HG02981 (cell line): ENCODE measurements around the gene MLF2.

Experiments
- ATAC-seq: cut with Tn5 transposase; IDR thresholded peaks from one replicate; pipeline ENCODE4 v1.9.1; 2021; ENCODE audit warnings: mild to moderate bottlenecking, moderate library complexity; ENCODE audit not compliant: unreplicated experiment

The MLF2 gene

DNA sequence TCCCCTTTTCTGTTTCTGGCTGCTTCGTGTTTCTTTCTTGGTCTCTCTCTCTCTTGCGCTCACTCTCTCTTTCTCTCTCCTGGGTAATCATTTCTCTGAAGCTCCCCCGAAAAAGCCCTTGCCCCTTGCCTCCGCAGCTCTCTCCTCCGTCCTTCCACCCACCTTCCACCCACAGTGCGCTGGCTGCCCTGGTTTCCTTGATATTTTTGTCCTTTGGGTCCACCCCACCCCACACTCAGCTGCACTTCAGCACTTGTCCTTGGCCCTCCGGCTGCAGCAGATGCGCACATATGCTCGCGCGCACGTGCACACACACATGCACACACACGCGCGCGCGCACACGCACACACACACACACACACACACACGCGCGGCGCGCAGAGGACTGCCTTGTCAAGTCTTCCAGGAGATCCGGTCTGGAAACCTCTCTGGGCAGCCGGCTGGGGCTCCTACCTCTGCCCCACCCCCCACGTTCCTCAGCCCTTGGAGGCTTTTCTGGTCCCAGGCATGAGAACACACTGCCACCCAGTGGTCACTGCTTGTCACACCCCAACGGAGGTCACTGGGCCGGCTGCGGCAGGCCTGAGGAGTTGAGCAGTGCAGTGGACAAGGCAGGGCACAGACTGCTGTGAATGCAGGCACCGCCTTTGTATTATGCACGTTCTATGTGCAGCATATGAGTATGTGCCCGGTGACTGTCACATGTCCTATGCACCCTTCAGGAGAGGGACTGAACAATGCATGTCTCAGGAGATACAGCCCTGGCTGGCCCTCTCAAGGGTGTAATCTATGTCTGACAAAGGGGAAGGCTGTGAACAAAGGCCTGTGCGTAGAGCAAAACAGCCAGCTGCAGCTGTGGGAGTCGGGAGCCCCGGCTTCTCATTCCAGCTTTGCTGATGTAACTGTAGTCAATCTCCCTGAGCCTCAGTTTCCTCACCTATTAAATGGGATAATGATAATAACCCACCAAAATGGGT is 25.9 kb upstream of the MLF2 start:
- ATAC-seq, result peak; percentile 71

GRCh38 chr12:6778217-6778573 is 25.3 kb upstream of the MLF2 start:
- no peak for ATAC-seq

DNA sequence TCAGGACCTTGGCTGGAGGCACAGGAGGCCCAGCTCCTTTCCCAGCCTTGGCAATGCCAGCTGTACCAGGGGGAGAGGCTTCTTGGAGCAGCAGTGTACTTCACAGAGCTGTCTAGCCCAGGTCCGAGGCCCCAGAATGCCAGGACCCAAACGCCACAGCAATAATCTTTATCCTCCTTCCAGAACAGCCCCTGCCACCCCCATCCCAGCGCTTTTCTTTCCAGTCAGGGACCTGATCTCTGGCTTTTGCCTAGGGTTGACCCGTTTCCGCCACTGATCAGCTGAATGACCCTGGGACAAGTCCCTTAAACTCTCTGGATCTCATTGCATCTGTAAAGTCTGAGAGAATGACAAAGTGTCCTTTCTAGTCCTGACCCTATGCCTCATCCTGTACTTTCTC is 24.4 kb upstream of the MLF2 start:
- no peak for ATAC-seq

DNA sequence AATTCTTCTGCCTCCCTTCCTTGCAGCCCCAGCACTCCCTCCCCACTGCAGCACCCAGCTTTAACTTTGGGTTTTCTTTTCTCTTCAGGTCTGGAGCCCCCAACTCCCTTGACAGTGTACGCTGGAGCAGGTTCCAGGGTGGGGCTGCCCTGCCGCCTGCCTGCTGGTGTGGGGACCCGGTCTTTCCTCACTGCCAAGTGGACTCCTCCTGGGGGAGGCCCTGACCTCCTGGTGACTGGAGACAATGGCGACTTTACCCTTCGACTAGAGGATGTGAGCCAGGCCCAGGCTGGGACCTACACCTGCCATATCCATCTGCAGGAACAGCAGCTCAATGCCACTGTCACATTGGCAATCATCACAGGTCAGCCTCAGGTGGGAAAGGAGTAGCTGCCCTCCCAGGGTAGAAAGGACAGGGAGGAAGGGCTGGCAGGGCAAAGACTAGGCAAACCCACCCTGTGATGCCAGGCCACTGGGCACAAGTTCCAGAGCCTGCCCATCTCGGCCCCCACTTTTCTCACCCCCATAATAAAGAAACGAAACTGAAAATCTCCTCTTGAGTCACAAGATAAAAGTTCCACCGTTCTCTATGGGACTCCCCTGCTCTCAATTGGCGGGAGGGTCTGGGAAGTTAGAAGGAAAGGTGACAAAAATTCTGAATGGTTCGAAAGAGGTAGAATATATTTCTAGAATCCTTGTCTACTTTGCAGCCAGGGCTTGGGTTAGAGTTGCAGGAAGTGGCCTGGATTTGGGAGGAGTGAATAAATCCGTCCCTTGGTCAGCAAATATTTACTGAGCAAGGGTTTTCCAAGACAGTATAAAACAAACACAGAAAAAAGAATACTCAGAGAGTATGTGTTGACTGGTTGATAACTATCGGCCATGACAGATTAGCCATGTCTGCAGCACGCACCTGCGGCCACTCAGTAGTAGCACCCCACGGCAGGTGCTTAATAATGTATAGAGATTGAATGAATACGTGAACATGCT is 22.5 kb upstream of the MLF2 start:
- no peak for ATAC-seq

- ATAC-seq, result no peak
Measured at GRCh38 chr12:6774499-6775062, 21.6 kb upstream of the MLF2 start.

DNA sequence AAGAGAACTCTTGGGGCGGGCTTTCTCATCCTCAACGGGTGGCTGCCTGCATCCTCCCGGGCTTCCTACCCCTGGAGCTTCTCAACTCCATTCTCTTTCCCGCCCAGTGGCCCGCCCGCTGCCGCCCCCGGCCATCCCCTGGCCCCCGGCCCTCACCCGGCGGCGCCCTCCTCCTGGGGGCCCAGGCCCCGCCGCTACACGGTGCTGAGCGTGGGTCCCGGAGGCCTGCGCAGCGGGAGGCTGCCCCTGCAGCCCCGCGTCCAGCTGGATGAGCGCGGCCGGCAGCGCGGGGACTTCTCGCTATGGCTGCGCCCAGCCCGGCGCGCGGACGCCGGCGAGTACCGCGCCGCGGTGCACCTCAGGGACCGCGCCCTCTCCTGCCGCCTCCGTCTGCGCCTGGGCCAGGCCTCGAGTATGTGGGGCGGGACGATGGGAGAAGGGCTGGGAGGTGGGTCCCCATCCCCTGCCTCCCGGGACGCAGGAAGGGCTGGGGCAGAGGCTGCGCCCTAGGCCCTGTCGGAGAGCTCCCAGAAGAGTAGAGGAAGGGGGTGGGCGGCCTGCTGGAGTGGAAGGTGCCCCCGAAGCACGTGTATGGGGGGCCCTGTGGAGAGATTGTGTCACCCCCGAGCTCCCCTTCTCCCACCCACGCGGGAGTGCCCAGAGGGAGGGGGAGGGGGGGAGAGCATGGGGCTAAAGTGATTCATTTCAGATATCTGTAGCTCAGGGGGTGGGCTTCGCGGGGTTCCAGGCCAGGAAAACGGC is 20.8 kb upstream of the MLF2 start:
- ATAC-seq, result no peak

- ATAC-seq, result no peak
Measured at GRCh38 chr12:6772726-6773589, 20.0 kb upstream of the MLF2 start.

DNA sequence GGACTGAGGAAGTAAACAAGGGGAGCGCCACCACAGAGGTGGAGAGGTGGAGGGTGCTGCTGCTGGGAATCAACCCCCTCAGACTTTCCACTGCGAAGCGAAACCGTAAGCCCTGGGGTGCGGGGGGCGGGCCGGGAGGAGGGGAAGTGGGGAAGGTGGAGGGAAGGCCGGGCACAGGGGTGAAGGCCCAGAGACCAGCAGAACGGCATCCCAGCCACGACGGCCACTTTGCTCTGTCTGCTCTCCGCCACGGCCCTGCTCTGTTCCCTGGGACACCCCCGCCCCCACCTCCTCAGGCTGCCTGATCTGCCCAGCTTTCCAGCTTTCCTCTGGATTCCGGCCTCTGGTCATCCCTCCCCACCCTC is 19.4 kb upstream of the MLF2 start, which contains the start of gene LAG3:
LAG3 (plus strand) TSS at position 190 of the 365 bp plus-strand sequence. CDS start 333 bp downstream, outside the sequence.
- no peak for ATAC-seq

- ATAC-seq, result no peak
Measured at GRCh38 chr12:6771509-6772330, 18.8 kb upstream of the MLF2 start.

DNA sequence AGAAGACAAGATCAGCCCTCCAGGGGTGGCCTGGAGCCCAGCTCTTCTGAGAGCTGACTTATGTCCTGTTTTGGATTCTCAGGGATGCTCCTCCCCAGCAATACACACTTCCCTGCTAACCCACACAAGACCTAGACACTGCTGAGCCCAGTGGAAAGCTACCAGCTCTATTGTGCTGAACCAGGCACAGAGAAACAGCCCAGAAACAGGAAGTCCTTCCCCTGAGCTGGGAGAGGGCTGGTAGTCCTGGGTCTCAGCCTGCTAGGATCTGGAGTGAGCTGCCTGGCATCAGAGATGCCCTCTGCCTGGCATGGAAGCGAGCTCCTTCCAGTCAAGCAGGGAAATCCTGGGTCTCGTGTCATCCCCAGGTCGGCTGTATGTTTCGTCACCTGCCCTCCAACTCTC is 18.2 kb upstream of the MLF2 start:
- ATAC-seq, result no peak

- ATAC-seq, result no peak
Measured at GRCh38 chr12:6770600-6770999, 17.7 kb upstream of the MLF2 start.

DNA sequence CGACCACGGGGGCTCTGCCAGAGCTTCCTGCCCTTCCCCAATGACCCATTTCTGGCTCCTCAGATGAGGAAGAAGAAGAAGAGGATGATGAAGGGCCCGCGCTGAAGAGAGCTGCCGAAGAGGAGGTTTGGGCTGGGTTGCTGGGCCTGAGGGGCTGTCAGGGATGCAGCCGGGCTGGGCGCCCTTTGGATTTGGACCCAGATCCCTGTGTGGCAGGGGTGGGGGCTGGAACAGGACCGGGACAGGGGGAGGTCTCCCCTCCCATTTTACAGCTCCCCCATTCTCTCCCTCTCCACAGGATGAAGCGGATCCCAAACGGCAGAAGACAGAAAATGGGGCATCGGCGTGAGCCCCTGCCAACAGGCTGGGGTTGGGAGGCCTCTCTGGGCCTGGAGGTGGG is 17.2 kb upstream of the MLF2 start:
- ATAC-seq, result no peak

DNA sequence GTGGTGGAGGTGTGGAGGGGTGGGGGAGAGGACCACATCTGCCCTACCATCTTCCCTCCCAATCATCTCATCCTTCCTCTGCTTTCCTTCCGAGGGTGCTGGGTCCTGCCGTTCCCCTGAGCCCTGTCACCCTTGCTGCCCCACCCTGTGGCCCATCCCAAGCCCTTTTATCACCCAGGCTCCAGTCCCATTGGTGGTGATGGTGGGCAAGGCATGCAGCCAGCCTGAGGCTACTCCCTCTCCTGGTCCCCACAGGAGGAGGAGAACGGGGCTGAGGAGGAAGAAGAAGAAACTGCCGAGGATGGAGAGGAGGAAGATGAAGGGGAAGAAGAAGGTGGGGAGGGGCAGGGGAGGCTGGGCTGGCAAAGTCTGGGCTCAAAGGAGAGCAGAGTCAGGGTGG is 16.7 kb upstream of the MLF2 start:
- no peak for ATAC-seq

DNA sequence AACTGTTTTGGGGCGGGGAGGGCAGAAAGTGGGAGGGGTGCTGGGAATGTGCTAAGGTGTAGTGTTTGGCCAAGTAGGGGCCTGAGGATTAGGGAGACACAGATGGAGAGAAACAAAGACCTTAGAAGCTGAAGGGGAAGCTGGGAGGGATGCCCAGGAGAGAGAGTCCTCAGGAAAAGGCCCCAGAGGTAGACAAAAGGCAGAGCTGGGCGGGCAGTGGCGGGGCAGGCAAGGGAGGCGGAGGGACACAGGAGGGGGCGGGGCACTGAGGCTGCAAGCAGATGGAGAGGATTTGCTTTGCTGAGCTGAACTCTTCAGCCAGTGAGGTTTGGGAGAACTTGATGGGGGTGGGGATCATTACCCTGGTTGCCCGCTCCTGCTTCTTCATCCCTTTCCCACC is 16.0 kb upstream of the MLF2 start:
- no peak for ATAC-seq

DNA sequence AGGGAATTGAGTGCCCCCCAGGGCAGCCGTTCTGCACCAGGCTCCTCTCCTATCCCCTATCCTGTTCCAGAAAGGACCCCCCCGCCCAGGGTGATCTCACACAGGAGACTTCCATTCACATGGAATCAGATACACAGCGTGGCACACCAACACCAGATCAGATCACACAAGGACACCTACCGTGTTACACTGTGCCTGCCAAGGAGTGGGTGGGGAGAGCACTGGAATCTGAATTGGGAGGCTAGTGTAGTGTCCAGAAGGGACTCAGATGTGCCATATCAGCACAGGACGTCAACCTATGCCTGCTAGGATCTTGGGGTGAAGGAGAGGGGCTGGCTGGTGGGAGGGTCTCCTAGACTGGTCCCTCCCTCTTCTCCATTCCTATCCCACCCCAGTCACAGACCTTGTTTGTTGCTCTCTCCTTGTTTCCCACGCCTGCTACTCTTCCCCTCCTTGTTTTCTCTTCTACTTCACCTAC is 15.5 kb upstream of the MLF2 start:
- ATAC-seq, result no peak

GRCh38 chr12:6767353-6768319 is 14.7 kb upstream of the MLF2 start:
- ATAC-seq, result no peak

GRCh38 chr12:6766651-6767349 is 13.9 kb upstream of the MLF2 start:
- ATAC-seq, result peak; percentile 42
